K562 (cell line): Measurements from ENCODE around the gene OPCML. TPM values are rescaled to one million over a fixed set of nuclear protein-coding genes. Genes with fewer than 3 reads are reported as not detected.
A peak's percentile ranks its signal among the peaks of the same experiment; 100 is the strongest.

Experiments
- ATAC-seq: fragments of 200-7000 bp; cut with Tn5 transposase; 3 replicates; pipeline ENCODE4 v1.9.1; 2020; ENCODE audit warnings: moderate library complexity
- BruUV-seq: library from RNA; stranded (reverse); fragments of 400-500 nt; replicated peaks from 2 replicates; lab custom pipeline; 2021; lab: Mats Ljungman, UMichigan
- CTCF ChIA-PET: fragments of 300-600 bp; formaldehyde crosslinking; extraction: SDS; loops from one replicate; lab custom pipeline; 2021; ENCODE audit warnings: low intra/inter-chr PET ratio; lab: Yijun Ruan, JAX
- POLR2A ChIA-PET: fragments of 300-600, 350-650 bp; sonication (Branson Sonifier 250); formaldehyde crosslinking; extraction: SDS; loops from one replicate; lab custom pipeline; 2021; ENCODE audit warnings: antibody characterized with exemption, inconsistent platforms; lab: Yijun Ruan, JAX
- DNase-seq, 4 experiments: peaks; one replicate each; pipeline versions ENCODE4 v3.0.0 to v3.0.0-alpha.2; 2011 to 2018; ENCODE audit warnings: low spot score in 3 of 4, mixed read lengths in 3 of 4; ENCODE audit errors: extremely low read depth in 1 of 4
- FAIRE-seq: peaks from 2 replicates; lab custom pipeline; 2011; peaks lifted over from hg19 to GRCh38; lab: Jason Lieb, UNC
- H2AFZ ChIP-seq: 2 replicates; pipeline ENCODE4 v1.6.0; 2011; ENCODE audit warnings: low read depth, low read length, control low read depth, inconsistent platforms
- H3K27ac ChIP-seq: fragments of 200-600 bp; 3 replicates; pipeline ENCODE4 v1.8.0; 2011; ENCODE audit warnings: low read depth, mild to moderate bottlenecking, control low read depth, inconsistent platforms, low read length, moderate library complexity, mixed read lengths; ENCODE audit errors: extremely low read depth
- H3K27me3 ChIP-seq, 2 experiments: fragments of 300-600 bp in 1 of 2; 2 replicates in 1 of 2; 3 replicates in 1 of 2; pipeline versions ENCODE4 v1.6.0 to v1.8.0; 2011; ENCODE audit warnings: inconsistent platforms in 2 of 2, low read length in 2 of 2, mild to moderate bottlenecking in 1 of 2, mixed read lengths in 1 of 2, moderate library complexity in 1 of 2; ENCODE audit not compliant: control insufficient read depth in 2 of 2, insufficient read depth in 2 of 2
- H3K36me3 ChIP-seq: fragments of 300-600 bp; 3 replicates; pipeline ENCODE4 v1.8.0; 2011; ENCODE audit warnings: mild to moderate bottlenecking, low read length, inconsistent platforms; ENCODE audit not compliant: control insufficient read depth, insufficient read depth
- H3K4me1 ChIP-seq, 2 experiments: fragments of 200-600 bp in 1 of 2; replicated peaks in 1 of 2; 2 replicates in 1 of 2; 3 replicates in 1 of 2; pipeline versions ENCODE4 v1.5.1 to v1.8.0; 2011; ENCODE audit warnings: inconsistent platforms in 2 of 2, low read length in 2 of 2, mild to moderate bottlenecking in 1 of 2, mixed read lengths in 1 of 2, moderate library complexity in 1 of 2; ENCODE audit not compliant: control insufficient read depth in 2 of 2, insufficient read depth in 2 of 2
- H3K4me2 ChIP-seq: 2 replicates; pipeline ENCODE4 v1.6.1; 2011; ENCODE audit warnings: low read length, control low read depth, inconsistent platforms, mixed read lengths; ENCODE audit not compliant: insufficient read depth
- H3K4me3 ChIP-seq: fragments of 200-600 bp; sonication (generic), shearing (Covaris generic); 2 replicates; pipeline ENCODE4 v1.5.1; 2016; ENCODE audit warnings: control low read depth, inconsistent platforms
- H3K79me2 ChIP-seq: fragments of 200-600 bp; 3 replicates; pipeline ENCODE4 v1.8.0; 2011; ENCODE audit warnings: low read length, inconsistent platforms; ENCODE audit not compliant: control insufficient read depth, insufficient read depth
- H3K9ac ChIP-seq, 2 experiments: 2 replicates each; pipeline versions ENCODE4 v1.6.0 to v1.6.1; 2011; ENCODE audit warnings: low read depth in 2 of 2, low read length in 2 of 2, control low read depth in 1 of 2, inconsistent platforms in 1 of 2, mild to moderate bottlenecking in 1 of 2, mixed read lengths in 1 of 2; ENCODE audit not compliant: insufficient read depth in 1 of 2
- H3K9me1 ChIP-seq: one replicate; pipeline ENCODE4 v1.6.0; 2011; ENCODE audit warnings: inconsistent platforms, mild to moderate bottlenecking, low read length, moderate library complexity; ENCODE audit not compliant: control insufficient read depth, insufficient read depth
- H3K9me3 ChIP-seq: replicated peaks from 2 replicates; pipeline ENCODE4 v1.5.1; 2011; ENCODE audit warnings: low read depth, low read length, inconsistent platforms; ENCODE audit not compliant: control insufficient read depth, insufficient read depth
- H4K20me1 ChIP-seq: replicated peaks from 2 replicates; pipeline ENCODE4 v1.6.1; 2011; ENCODE audit warnings: low read length, inconsistent platforms, mixed read lengths; ENCODE audit not compliant: control insufficient read depth, insufficient read depth
- DDX20 ChIP-seq: fragments of 450-650 bp; IDR thresholded peaks from 2 replicates; pipeline ENCODE4 v1.6.1; 2016; ENCODE audit warnings: missing genetic modification characterization, low read depth, mild to moderate bottlenecking, missing compliant biosample characterization, moderate library complexity
- ERF ChIP-seq: fragments of 450-650 bp; formaldehyde crosslinking; IDR thresholded peaks from 2 replicates; pipeline ENCODE4 v1.4.0; 2020; ENCODE audit warnings: mild to moderate bottlenecking, mixed read lengths
- ZBTB40 ChIP-seq, 2 experiments: fragments of 450-650 bp in 1 of 2; sonication (generic) in 1 of 2; formaldehyde crosslinking in 1 of 2; IDR thresholded peaks; 2 replicates each; pipeline versions ENCODE4 v1.7.1 to v1.9.0; 2016 to 2022; ENCODE audit warnings: inconsistent platforms in 1 of 2, mild to moderate bottlenecking in 1 of 2, missing genetic modification reagents in 1 of 2
- ZNF408 ChIP-seq: fragments of 250-450 bp; sonication (Bioruptor Pico); IDR thresholded peaks from 2 replicates; pipeline ENCODE4 v1.4.0; 2020; ENCODE audit warnings: low read depth, mild to moderate bottlenecking, moderate library complexity
- WGBS: fragments of 100-300 bp; shearing (Covaris generic); methylation state at CpG from one replicate; pipeline ENCODE4 v1.1.6; 2016; ENCODE audit warnings: low coverage, mixed read lengths; ENCODE audit not compliant: insufficient coverage; ENCODE audit errors: missing lambda C conversion rate; 5-methylcytosine and 5-hydroxymethylcytosine counted together
- in situ Hi-C: fragments of 300-500 bp; cut with MboI; formaldehyde crosslinking; loops from 4 replicates; pipeline ENCODE4 v1.15.0; 2018; ENCODE audit warnings: inconsistent platforms, mixed read lengths
- intact Hi-C: fragments of 100-400 bp; cut with micrococcal nuclease; formaldehyde crosslinking; loops from 2 replicates; pipeline ENCODE4 v1.14.2; 2022
- polyA plus RNA-seq, 8 experiments: library from polyadenylated mRNA; depleted of rRNA in 4 of 8; stranded (reverse) in 5 of 8; unstranded in 3 of 8; fragments of >200 nt; fragmentation: Nextera tagmentation in 2 of 8; fragmentation: Illumina TruSeq in 1 of 8; extraction: Ambion mirVana in 2 of 8; extraction: Trizol in 1 of 8; gene quantifications; 2 replicates each; pipeline versions ENCODE4 v1.2.1 to v1.2.3, GENCODE V29; 2011 to 2014; ENCODE audit warnings: inconsistent platforms in 1 of 8, missing spikeins in 1 of 8
- total RNA-seq, 7 experiments: library from RNA; depleted of rRNA in 6 of 7; stranded (reverse); fragments of >200 nt in 6 of 7; fragmentation: Illumina TruSeq in 2 of 7; extraction: Trizol in 2 of 7; gene quantifications; 2 replicates each; pipeline versions ENCODE4 v1.2.1 to v1.2.3, GENCODE V29; 2011 to 2021; ENCODE audit warnings: low replicate concordance in 1 of 7
- TF ChIP-seq, protein P1 (sequence below): sonication (generic); formaldehyde crosslinking; IDR thresholded peaks from 2 replicates; pipeline ENCODE4 v1.8.0; 2022; ENCODE audit warnings: mild to moderate bottlenecking, missing genetic modification reagents

OPCML gene
- total and polyA plus RNA-seq, 9 of the 15 experiments (the other 6 are each of a cell fraction or from before 2014, with no cell fraction given), result not detected

DNA sequence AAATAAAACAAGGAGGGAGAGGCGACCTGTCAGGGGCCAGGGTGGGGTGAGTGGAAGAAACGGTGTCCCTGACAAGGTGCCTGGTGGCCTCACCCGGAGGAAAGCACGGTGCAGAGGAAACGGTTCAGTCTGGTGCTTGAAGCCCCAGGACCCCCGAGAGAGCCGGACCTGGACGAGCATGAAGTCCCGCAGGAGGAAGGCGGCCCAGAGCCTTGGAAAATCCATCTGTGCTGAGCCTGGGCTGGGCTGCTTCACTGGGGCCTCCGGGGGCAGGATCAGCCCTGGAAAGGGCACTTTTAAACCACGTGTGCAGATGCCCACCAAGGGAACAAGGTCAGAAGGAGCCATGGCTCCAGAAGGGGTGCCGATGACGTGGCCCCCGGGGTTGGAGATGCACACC is 467.3 kb downstream of the OPCML start (continued):
- no peak for TF ChIP-seq DDX20

- DNase-seq (peak in 3 of 4 experiments; percentile 8 to 20 (median 18)), ATAC-seq (peak; percentile 77), FAIRE-seq (no peak)
- Histone ChIP-seq H3K9ac (no peak overlapping the region), H3K9me3 (no peaks in the 10 kb centered on the region), H4K20me1 (no peaks in the 10 kb centered on the region), H3K4me2 (0 out of 2 replicates have a peak overlapping the region, but pooled peaks have one; percentile 11), H3K4me1 (peaks cover 0 to 6% of the 10 kb centered on the region in 2 experiments; a peak in 1 of 5 replicates), H3K27ac (no peak overlapping the region), H2AFZ (no peak overlapping the region), H3K4me3 (no peak overlapping the region), H3K79me2 (no peaks in the 10 kb centered on the region), H3K27me3 (peaks cover 0 to 8% of the 10 kb centered on the region in 2 experiments; a peak in 2 of 5 replicates), H3K36me3 (no peaks in the 10 kb centered on the region), H3K9me1 (no peaks in the 10 kb centered on the region)
- intact Hi-C loops, result no loop called here
- no TSS peak for BruUV-seq
- ChIA-PET POLR2A (no interaction called here), CTCF (no interaction called here)
- WGBS, result under 1% methylated on average over 32 of the region's 44 CpGs
- in situ Hi-C loops, result no loop called here
- TF ChIP-seq, protein P1, sequence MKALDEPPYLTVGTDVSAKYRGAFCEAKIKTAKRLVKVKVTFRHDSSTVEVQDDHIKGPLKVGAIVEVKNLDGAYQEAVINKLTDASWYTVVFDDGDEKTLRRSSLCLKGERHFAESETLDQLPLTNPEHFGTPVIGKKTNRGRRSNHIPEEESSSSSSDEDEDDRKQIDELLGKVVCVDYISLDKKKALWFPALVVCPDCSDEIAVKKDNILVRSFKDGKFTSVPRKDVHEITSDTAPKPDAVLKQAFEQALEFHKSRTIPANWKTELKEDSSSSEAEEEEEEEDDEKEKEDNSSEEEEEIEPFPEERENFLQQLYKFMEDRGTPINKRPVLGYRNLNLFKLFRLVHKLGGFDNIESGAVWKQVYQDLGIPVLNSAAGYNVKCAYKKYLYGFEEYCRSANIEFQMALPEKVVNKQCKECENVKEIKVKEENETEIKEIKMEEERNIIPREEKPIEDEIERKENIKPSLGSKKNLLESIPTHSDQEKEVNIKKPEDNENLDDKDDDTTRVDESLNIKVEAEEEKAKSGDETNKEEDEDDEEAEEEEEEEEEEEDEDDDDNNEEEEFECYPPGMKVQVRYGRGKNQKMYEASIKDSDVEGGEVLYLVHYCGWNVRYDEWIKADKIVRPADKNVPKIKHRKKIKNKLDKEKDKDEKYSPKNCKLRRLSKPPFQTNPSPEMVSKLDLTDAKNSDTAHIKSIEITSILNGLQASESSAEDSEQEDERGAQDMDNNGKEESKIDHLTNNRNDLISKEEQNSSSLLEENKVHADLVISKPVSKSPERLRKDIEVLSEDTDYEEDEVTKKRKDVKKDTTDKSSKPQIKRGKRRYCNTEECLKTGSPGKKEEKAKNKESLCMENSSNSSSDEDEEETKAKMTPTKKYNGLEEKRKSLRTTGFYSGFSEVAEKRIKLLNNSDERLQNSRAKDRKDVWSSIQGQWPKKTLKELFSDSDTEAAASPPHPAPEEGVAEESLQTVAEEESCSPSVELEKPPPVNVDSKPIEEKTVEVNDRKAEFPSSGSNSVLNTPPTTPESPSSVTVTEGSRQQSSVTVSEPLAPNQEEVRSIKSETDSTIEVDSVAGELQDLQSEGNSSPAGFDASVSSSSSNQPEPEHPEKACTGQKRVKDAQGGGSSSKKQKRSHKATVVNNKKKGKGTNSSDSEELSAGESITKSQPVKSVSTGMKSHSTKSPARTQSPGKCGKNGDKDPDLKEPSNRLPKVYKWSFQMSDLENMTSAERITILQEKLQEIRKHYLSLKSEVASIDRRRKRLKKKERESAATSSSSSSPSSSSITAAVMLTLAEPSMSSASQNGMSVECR (CRISPR knock-in tag), result no peak
- no peak for TF ChIP-seq ZNF408 (CRISPR knock-in tag)
- TF ChIP-seq ERF (CRISPR knock-in tag), result no peak
- peak; percentile 86 for TF ChIP-seq ZBTB40 (IDR thresholded peaks at IDR 0.05)
- no peak for TF ChIP-seq ZBTB40 (CRISPR knock-in tag; IDR thresholded peaks at IDR 0.05)
Observed at GRCh38 chr11:133064152-133064877, 468.0 kb downstream of the OPCML start.
